Kidney (tissue), 14 donors: ENCODE measurements around the gene EFNB1. TPM values are rescaled to one million over a fixed set of nuclear protein-coding genes. Genes with fewer than 3 reads are reported as not detected.

Experiments
- DNase-seq, 5 donors: peaks; one replicate each; pipeline ENCODE4 v3.0.0-alpha.2; 2013 to 2020
- FAIRE-seq: peaks from 2 replicates; lab custom pipeline; 2012; peaks lifted over from hg19 to GRCh38; lab: Jason Lieb, UNC
- H3K27ac ChIP-seq, 2 donors: one replicate each; pipeline ENCODE4 v1.7.0; 2013; ENCODE audit warnings: low read depth in 2 of 2, low read length in 2 of 2, inconsistent platforms in 1 of 2
- H3K27me3 ChIP-seq: one replicate; pipeline ENCODE4 v1.7.1; 2013; ENCODE audit warnings: low read length, inconsistent platforms; ENCODE audit not compliant: control insufficient read depth, insufficient read depth
- H3K36me3 ChIP-seq, 3 donors: one replicate each; pipeline versions ENCODE4 v1.7.0 to v1.7.1; 2013; ENCODE audit warnings: low read length in 3 of 3, control low read depth in 1 of 3, inconsistent platforms in 1 of 3; ENCODE audit not compliant: insufficient read depth in 3 of 3, control insufficient read depth in 2 of 3
- H3K4me1 ChIP-seq, 3 donors: one replicate each; pipeline versions ENCODE4 v1.7.0 to v1.7.1; 2013; ENCODE audit warnings: low read length in 3 of 3, inconsistent platforms in 1 of 3, low read depth in 1 of 3; ENCODE audit not compliant: control insufficient read depth in 2 of 3, insufficient read depth in 2 of 3
- H3K4me3 ChIP-seq, 3 donors: one replicate each; pipeline versions ENCODE4 v1.7.0 to v1.8.1; 2013; ENCODE audit warnings: low read length in 3 of 3, control low read depth in 1 of 3, inconsistent platforms in 1 of 3
- H3K9ac ChIP-seq, 3 donors: one replicate each; pipeline versions ENCODE4 v1.7.0 to v1.7.1; 2013; ENCODE audit warnings: low read length in 3 of 3, control low read depth in 1 of 3, inconsistent platforms in 1 of 3
- H3K9me3 ChIP-seq, 3 donors: one replicate each; pipeline versions ENCODE4 v1.7.0 to v1.7.1; 2013; ENCODE audit warnings: low read length in 3 of 3, control low read depth in 1 of 3, inconsistent platforms in 1 of 3; ENCODE audit not compliant: control insufficient read depth in 2 of 3, insufficient read depth in 1 of 3
- intact Hi-C: fragments of 100-400 bp; cut with DNase I; formaldehyde crosslinking; loops from one replicate; pipeline ENCODE4 v1.11.1; 2022
- polyA plus RNA-seq: library from polyadenylated mRNA; stranded (reverse); fragments of 350-450 nt; fragmentation: Illumina TruSeq; extraction: RNeasy Lipid Tissue Mini Kit (QIAGEN cat#74804); gene quantifications from one replicate; pipeline ENCODE4 v1.2.3, GENCODE V29; 2014; ENCODE audit warnings: low read depth, low replicate concordance; ENCODE audit not compliant: insufficient read depth
- total RNA-seq: library from RNA; stranded (reverse); fragmentation: NEBNext Ultra II Directional; extraction: Animal tissue kit (Norgen Biotek cat#: 25700); gene quantifications from one replicate; pipeline ENCODE4 v1.2.1, GENCODE V29; 2021
- TF ChIP-seq, protein P1 (sequence below): IDR thresholded peaks from 3 replicates; pipeline ENCODE4 v1.5.1; 2012; ENCODE audit warnings: mild to moderate bottlenecking, moderate library complexity, borderline replicate concordance; ENCODE audit not compliant: insufficient read depth; ENCODE audit errors: extremely low read depth
- donor health status: control.
- donor health status: control.
- donor health status: control.
- donor health status: control.
- donor health status: control.
- donor health status: DM: yes; HTN: yes; CAD: no.
- donor health status: Normal renal cell carcinoma (clear cell type).

EFNB1 gene
- total and polyA plus RNA-seq, 2 donors from 2014 or later, result 50.6 to 53.0 TPM

DNA sequence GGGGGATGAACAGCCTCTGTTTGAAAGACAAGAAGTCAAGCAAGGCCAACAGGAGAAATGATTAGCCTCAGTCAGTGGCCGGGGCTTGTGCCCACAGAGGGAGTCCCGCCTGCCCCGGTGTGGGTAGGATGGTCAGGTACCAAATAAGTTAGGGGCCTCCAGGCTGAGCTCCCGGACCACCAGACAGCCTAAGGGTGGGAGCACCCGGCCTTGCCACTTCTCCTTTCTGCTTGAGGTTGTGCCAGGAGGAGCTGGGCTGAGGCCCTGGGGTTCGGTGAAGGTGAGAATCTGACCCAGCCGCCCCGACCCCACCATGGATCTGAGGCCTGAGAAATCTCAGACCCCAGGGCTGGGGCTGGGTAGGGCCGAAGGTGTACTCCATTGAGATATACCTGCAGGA, 48.8 kb downstream of the EFNB1 start:
- H3K9me3 ChIP-seq, result no peaks in the 10 kb centered on the region
- H3K27ac ChIP-seq, result no peak overlapping the region
- no peaks in the 10 kb centered on the region for H3K36me3 ChIP-seq
- FAIRE-seq (no peak), DNase-seq (no peak)
- intact Hi-C loops, result no loop called here
- H3K9ac ChIP-seq, result no peak overlapping the region
- H3K4me1 ChIP-seq, result no peaks in the 10 kb centered on the region
- TF ChIP-seq, protein P1, sequence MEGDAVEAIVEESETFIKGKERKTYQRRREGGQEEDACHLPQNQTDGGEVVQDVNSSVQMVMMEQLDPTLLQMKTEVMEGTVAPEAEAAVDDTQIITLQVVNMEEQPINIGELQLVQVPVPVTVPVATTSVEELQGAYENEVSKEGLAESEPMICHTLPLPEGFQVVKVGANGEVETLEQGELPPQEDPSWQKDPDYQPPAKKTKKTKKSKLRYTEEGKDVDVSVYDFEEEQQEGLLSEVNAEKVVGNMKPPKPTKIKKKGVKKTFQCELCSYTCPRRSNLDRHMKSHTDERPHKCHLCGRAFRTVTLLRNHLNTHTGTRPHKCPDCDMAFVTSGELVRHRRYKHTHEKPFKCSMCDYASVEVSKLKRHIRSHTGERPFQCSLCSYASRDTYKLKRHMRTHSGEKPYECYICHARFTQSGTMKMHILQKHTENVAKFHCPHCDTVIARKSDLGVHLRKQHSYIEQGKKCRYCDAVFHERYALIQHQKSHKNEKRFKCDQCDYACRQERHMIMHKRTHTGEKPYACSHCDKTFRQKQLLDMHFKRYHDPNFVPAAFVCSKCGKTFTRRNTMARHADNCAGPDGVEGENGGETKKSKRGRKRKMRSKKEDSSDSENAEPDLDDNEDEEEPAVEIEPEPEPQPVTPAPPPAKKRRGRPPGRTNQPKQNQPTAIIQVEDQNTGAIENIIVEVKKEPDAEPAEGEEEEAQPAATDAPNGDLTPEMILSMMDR, result no peak
- no peak overlapping the region for H3K4me3 ChIP-seq
- no peaks in the 10 kb centered on the region for H3K27me3 ChIP-seq

DNA sequence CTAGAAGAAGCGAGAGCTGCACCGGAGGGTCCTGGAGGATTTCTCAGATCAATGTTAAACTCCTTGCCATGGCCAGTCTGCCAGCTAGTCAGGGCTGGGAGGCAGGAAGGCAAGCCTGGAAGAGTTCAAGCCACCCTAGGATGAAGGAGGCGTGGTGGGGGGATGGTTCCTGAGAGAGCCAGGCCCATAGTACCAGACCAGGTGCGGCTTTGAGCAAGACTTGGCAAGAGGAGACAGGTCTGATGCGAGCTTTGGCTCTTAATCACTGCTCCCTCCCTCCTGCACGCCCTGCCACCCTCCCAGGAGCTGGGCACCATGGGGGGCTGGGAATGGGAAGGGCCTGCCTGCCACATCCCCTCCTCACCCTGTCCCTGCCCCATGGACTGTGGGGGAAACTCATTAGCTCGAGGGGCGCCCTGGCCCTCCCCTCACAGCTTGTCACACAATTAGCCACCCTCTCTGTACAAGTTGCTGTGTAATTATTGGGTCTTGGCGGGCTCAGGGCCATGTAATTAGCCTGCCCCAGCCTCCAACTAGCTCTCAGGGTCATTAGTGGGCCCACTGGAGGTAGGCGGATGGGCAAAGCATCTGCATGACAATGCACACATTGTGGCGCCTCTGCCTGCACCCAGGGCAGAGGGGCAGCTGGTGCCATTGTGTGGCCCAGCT, 50.3 kb downstream of the EFNB1 start:
- no peaks in the 10 kb centered on the region for H3K4me1 ChIP-seq
- H3K27me3 ChIP-seq, result no peaks in the 10 kb centered on the region
- DNase-seq (no peak), FAIRE-seq (no peak)
- H3K9ac ChIP-seq, result no peak overlapping the region
- intact Hi-C loops, result no loop called here
- no peaks in the 10 kb centered on the region for H3K9me3 ChIP-seq
- no peak overlapping the region for H3K27ac ChIP-seq
- no peaks in the 10 kb centered on the region for H3K36me3 ChIP-seq
- H3K4me3 ChIP-seq, result no peak overlapping the region
- TF ChIP-seq, protein P1, result no peak

DNA sequence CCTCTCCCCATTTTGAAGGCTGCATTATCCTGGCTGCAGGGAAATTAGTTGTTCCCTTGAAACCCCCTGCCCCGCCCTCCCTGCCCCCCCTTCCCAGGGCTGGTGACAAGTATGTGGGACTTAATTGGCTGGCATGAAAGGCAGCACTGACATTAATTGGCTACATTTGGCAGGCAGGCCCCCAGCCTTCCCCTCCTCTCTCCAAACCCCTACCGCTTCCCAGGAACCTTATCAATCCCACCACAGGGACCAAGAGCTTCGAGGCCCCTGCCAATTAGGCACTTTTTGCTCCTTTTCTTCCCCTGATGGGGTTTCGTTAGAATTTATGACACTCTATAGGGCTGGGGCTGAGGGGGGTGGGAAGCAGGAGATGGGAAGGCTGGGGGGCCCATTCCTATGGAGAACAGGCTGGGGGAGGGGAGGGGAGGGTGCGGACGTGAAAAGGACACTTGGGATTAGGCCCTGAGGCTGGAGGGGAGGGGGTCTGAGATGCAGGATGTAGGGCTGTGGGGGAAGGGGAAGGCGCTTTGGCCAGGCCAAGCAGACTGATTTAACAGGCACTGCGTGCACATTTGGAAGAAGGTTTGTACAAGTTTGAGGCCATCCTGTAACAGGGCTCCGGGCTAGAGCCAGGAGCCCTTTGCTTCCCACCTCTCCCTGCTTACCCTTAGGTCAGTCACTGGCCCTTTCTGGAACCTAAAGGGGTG, 52.2 kb downstream of the EFNB1 start:
- no peak overlapping the region for H3K27ac ChIP-seq
- TF ChIP-seq, protein P1, result no peak
- no peak overlapping the region for H3K4me3 ChIP-seq
- H3K9me3 ChIP-seq, result no peaks in the 10 kb centered on the region
- H3K36me3 ChIP-seq, result no peaks in the 10 kb centered on the region
- no peaks in the 10 kb centered on the region for H3K27me3 ChIP-seq
- FAIRE-seq (no peak), DNase-seq (peak in 2 of 5 donors; percentile 26 to 59)
- H3K9ac ChIP-seq, result no peak overlapping the region
- H3K4me1 ChIP-seq, result no peaks in the 10 kb centered on the region
- intact Hi-C loops, result no loop called here
